ENCODE results near the gene INPP4B. TPM values are rescaled to one million over a fixed set of nuclear protein-coding genes. Genes with fewer than 3 reads are reported as not detected.

Gene INPP4B
- total RNA-seq, 1 experiment from 2014 or later = 0.07 TPM

- Mint-ChIP-seq H3K27me3 (ENCODE audit: low read depth) (no peaks in the 10 kb centered on the region), H3K9me3 (no peaks in the 10 kb centered on the region), H3K4me3 (no peak overlapping the region), H3K4me1 (no peaks in the 10 kb centered on the region), H3K27ac (no peak overlapping the region), H3K36me3 (ENCODE audit: insufficient read depth in 1 of 3, low read depth in 3 of 3) (no peaks in the 10 kb centered on the region)
- DNase-seq = no peak
- Histone ChIP-seq H3K4ac (ENCODE audit: low read depth, low read length) (no peak overlapping the region), H2BK5ac (ENCODE audit: insufficient read length, low read length) (no peak overlapping the region), H2BK12ac (ENCODE audit: insufficient read length, low read depth, low read length) (no peak overlapping the region), H2AK5ac (ENCODE audit: insufficient read length, low read length) (no peak overlapping the region), H3K4me1 (ENCODE audit: insufficient read depth, low read length) (no peaks in the 10 kb centered on the region), H3K18ac (ENCODE audit: insufficient read length, low read depth, low read length) (no peak overlapping the region), H3K23me2 (ENCODE audit: insufficient read length, low read depth, low read length, poor library complexity, severe bottlenecking) (no peaks in the 10 kb centered on the region), H3K56ac (ENCODE audit: insufficient read length, low read depth, low read length) (no peak overlapping the region), H3K9ac (ENCODE audit: extremely low read depth, insufficient read length, low read length) (no peak overlapping the region), H4K20me1 (ENCODE audit: control insufficient read depth, insufficient read depth, insufficient read length) (no peaks in the 10 kb centered on the region), H2BK20ac (ENCODE audit: low read depth, low read length, poor library complexity, severe bottlenecking) (no peak overlapping the region), H4K8ac (replicated peaks; ENCODE audit: insufficient read length, low read depth, low read length) (no peak overlapping the region), H4K91ac (ENCODE audit: insufficient read length, low read depth, low read length) (no peak overlapping the region), H3K9me3 (ENCODE audit: control insufficient read depth, low read depth, low read length) (no peaks in the 10 kb centered on the region), H3K27me3 (ENCODE audit: insufficient read depth, low read length) (no peaks in the 10 kb centered on the region), H2BK15ac (ENCODE audit: low read depth, low read length) (no peak overlapping the region), H3K4me2 (ENCODE audit: insufficient read depth, insufficient read length, low read length) (no peak overlapping the region), H3K14ac (ENCODE audit: insufficient read depth, low read length) (no peak overlapping the region), H3K27ac (ENCODE audit: insufficient read length, low read depth, low read length) (no peak overlapping the region), H2AFZ (ENCODE audit: low read length) (no peak overlapping the region), H3K79me1 (ENCODE audit: insufficient read depth, low read depth, low read length, poor library complexity, severe bottlenecking) (no peaks in the 10 kb centered on the region), H3K79me2 (ENCODE audit: insufficient read depth, low read length) (no peaks in the 10 kb centered on the region), H3T11ph (ENCODE audit: low read length) (no peak overlapping the region), H2BK120ac (ENCODE audit: low read depth, low read length, poor library complexity, severe bottlenecking) (no peak overlapping the region), H4K5ac (ENCODE audit: insufficient read length, low read depth, low read length) (no peak overlapping the region), H3K23ac (ENCODE audit: insufficient read length, low read depth, low read length) (no peak overlapping the region)
- TF ChIP-seq CTCF (conservative IDR thresholded peaks at IDR 0.05) = no peak
- no CpG with 5 or more reads among the region's 3 CpGs for WGBS (ENCODE audit: extremely low coverage, insufficient read length, low lambda C conversion rate)
Measured at GRCh38 chr4:142095886-142096605, 750.1 kb downstream of the INPP4B start.

Data from H9 (cell line).